ENCODE measurements around the gene MVB12A. TPM values are rescaled to one million over a fixed set of nuclear protein-coding genes. Genes with fewer than 3 reads are reported as not detected.

Gene MVB12A
- total RNA-seq, 1 donor from 2014 or later = 33.2 TPM

- no peaks in the 10 kb centered on the region for H3K27me3 ChIP-seq
- H3K4me3 ChIP-seq = peak overlapping the region; percentile 29
- Mint-ChIP-seq H3K27ac (peak overlapping the region; percentile 9), H3K4me1 (peaks cover 28% of the 10 kb centered on the region), H3K4me3 (no peak overlapping the region), H3K36me3 (no peaks in the 10 kb centered on the region), H3K27me3 (ENCODE audit: insufficient read depth, low read depth) (peaks cover 12% of the 10 kb centered on the region), H3K9me3 (no peaks in the 10 kb centered on the region)
- H3K36me3 ChIP-seq = no peaks in the 10 kb centered on the region
- peak; percentile 50 for DNase-seq (ENCODE audit: low spot score)
- no peak overlapping the region for H3K27ac ChIP-seq
- H3K9ac ChIP-seq = no peak overlapping the region
- peak overlapping the region; percentile 75 for H3K4me2 ChIP-seq
- TF ChIP-seq EZH2 (IDR thresholded peaks at IDR 0.05) (no peak), CTCF (IDR thresholded peaks at IDR 0.05) (no peak), EZH2phosphoT487 (IDR thresholded peaks at IDR 0.05) (no peak)
- H3K4me1 ChIP-seq = peaks cover 15% of the 10 kb centered on the region
- no peaks in the 10 kb centered on the region for H3K79me2 ChIP-seq (ENCODE audit: low read depth)
- H2AFZ ChIP-seq (replicated peaks) = peak overlapping the region; percentile 61
- peaks cover 48% of the 10 kb centered on the region for H3F3A ChIP-seq (ENCODE audit: low read depth)
- H4K20me1 ChIP-seq (ENCODE audit: low read depth) = no peaks in the 10 kb centered on the region
- no peaks in the 10 kb centered on the region for H3K9me3 ChIP-seq (ENCODE audit: low read depth)
Measured at GRCh38 chr19:17415121-17415520, 4.7 kb upstream of the MVB12A start.

GRCh38 chr19:17418710-17419109, 1.1 kb upstream of the MVB12A start:
- peaks cover 49% of the 10 kb centered on the region for H3F3A ChIP-seq (ENCODE audit: low read depth)
- H4K20me1 ChIP-seq (ENCODE audit: low read depth) = no peaks in the 10 kb centered on the region
- Mint-ChIP-seq H3K9me3 (no peaks in the 10 kb centered on the region), H3K4me3 (peak overlapping the region; percentile 93), H3K36me3 (peaks cover 2% of the 10 kb centered on the region), H3K27me3 (ENCODE audit: insufficient read depth, low read depth) (peaks cover 14% of the 10 kb centered on the region), H3K4me1 (peaks cover 24% of the 10 kb centered on the region), H3K27ac (peak overlapping the region; percentile 84)
- H3K79me2 ChIP-seq (ENCODE audit: low read depth) = no peaks in the 10 kb centered on the region
- H3K4me3 ChIP-seq = peak overlapping the region; percentile 33
- H3K36me3 ChIP-seq = no peaks in the 10 kb centered on the region
- H3K9ac ChIP-seq = no peak overlapping the region
- no peaks in the 10 kb centered on the region for H3K27me3 ChIP-seq
- H3K4me1 ChIP-seq = peaks cover 15% of the 10 kb centered on the region
- no peak overlapping the region for H3K27ac ChIP-seq
- no peak overlapping the region for H2AFZ ChIP-seq (replicated peaks)
- TF ChIP-seq CTCF (IDR thresholded peaks at IDR 0.05) (no peak), EZH2phosphoT487 (IDR thresholded peaks at IDR 0.05) (no peak)
- H3K4me2 ChIP-seq = peak overlapping the region; percentile 67
- H3K9me3 ChIP-seq (ENCODE audit: low read depth) = no peaks in the 10 kb centered on the region
- DNase-seq (ENCODE audit: low spot score) = no peak

DNA sequence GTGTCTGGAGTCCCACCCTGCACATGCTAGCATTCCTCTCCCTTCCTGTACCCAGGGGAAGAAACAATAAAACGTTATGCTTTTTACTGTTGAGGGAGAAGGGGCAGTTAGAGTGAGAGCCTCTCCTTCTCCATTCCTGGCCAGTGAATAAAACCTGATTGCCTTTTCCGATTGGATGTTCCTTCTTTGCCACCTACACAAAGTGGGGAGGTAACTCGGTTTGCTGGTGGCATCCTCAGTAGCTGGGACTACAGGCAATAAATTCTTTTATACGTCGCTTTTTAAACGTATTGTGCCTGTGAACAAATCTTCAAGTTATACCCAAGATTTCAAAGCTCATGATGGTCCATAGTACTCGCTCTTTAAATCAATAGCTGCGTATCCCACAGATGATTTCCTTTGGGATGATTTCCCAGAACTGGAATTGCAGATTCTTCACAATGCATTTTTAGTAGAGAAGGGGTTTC, 660 bp upstream of the MVB12A start:
- no peak for DNase-seq (ENCODE audit: low spot score)
- Mint-ChIP-seq H3K27me3 (ENCODE audit: insufficient read depth, low read depth) (peaks cover 14% of the 10 kb centered on the region), H3K36me3 (peaks cover 2% of the 10 kb centered on the region), H3K4me3 (peak overlapping the region; percentile 93), H3K9me3 (no peaks in the 10 kb centered on the region), H3K4me1 (peaks cover 26% of the 10 kb centered on the region), H3K27ac (peak overlapping the region; percentile 84)
- Histone ChIP-seq H3K9ac (no peak overlapping the region), H2AFZ (replicated peaks) (no peak overlapping the region), H3K4me1 (peaks cover 15% of the 10 kb centered on the region), H3K27me3 (no peaks in the 10 kb centered on the region), H3K27ac (peak overlapping the region; percentile 5), H3K4me3 (peak overlapping the region; percentile 33), H3K79me2 (ENCODE audit: low read depth) (no peaks in the 10 kb centered on the region), H4K20me1 (ENCODE audit: low read depth) (no peaks in the 10 kb centered on the region), H3K4me2 (peak overlapping the region; percentile 67), H3K9me3 (ENCODE audit: low read depth) (no peaks in the 10 kb centered on the region), H3K36me3 (no peaks in the 10 kb centered on the region), H3F3A (ENCODE audit: low read depth) (peaks cover 53% of the 10 kb centered on the region)
- TF ChIP-seq EZH2 (IDR thresholded peaks at IDR 0.05) = no peak
- no peak for TF ChIP-seq EZH2phosphoT487 (IDR thresholded peaks at IDR 0.05)
- no peak for TF ChIP-seq CTCF (IDR thresholded peaks at IDR 0.05)
